ENCODE results near the gene SPATS2.

DNA sequence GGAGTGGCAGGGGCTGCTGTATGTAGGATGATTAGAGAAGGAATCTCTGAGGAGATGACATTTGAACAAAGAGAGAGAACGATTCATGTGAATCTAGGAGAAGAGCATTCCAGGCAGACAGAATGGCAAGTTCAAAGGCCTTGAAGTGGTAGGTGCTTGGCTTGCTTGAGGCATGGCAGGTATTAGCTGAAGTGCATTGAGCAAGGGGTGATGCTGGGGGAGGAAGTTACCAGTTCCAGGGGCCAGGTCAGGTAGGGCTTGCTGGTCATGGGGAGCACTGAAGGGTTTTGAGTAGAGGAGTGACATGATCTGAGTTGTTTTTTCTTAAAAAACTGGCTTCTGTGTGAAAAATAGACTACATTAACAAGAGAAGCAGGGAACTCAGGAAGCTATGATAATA, 71.8 kb downstream of the SPATS2 start:
- TF ChIP-seq, protein P1, sequence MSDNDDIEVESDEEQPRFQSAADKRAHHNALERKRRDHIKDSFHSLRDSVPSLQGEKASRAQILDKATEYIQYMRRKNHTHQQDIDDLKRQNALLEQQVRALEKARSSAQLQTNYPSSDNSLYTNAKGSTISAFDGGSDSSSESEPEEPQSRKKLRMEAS (IDR thresholded peaks at IDR 0.05), result no peak
- TF ChIP-seq NFIC (IDR thresholded peaks at IDR 0.05) (no peak), YY1 (IDR thresholded peaks at IDR 0.05; ENCODE audit: low read depth) (no peak), EP300 (IDR thresholded peaks at IDR 0.05; ENCODE audit: borderline replicate concordance) (no peak), FOXM1 (IDR thresholded peaks at IDR 0.05; ENCODE audit: borderline replicate concordance, low read depth) (no peak), TAF1 (IDR thresholded peaks at IDR 0.05; ENCODE audit: low read depth) (no peak), RAD21 (IDR thresholded peaks at IDR 0.05; ENCODE audit: low read depth) (no peak), CREB1 (IDR thresholded peaks at IDR 0.05; ENCODE audit: low read depth) (no peak), CEBPB (IDR thresholded peaks at IDR 0.05) (no peak), EGR1 (IDR thresholded peaks at IDR 0.05) (no peak)
- TF ChIP-seq, protein P2, sequence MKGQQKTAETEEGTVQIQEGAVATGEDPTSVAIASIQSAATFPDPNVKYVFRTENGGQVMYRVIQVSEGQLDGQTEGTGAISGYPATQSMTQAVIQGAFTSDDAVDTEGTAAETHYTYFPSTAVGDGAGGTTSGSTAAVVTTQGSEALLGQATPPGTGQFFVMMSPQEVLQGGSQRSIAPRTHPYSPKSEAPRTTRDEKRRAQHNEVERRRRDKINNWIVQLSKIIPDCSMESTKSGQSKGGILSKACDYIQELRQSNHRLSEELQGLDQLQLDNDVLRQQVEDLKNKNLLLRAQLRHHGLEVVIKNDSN (IDR thresholded peaks at IDR 0.05), result no peak
- TF ChIP-seq, protein P3, sequence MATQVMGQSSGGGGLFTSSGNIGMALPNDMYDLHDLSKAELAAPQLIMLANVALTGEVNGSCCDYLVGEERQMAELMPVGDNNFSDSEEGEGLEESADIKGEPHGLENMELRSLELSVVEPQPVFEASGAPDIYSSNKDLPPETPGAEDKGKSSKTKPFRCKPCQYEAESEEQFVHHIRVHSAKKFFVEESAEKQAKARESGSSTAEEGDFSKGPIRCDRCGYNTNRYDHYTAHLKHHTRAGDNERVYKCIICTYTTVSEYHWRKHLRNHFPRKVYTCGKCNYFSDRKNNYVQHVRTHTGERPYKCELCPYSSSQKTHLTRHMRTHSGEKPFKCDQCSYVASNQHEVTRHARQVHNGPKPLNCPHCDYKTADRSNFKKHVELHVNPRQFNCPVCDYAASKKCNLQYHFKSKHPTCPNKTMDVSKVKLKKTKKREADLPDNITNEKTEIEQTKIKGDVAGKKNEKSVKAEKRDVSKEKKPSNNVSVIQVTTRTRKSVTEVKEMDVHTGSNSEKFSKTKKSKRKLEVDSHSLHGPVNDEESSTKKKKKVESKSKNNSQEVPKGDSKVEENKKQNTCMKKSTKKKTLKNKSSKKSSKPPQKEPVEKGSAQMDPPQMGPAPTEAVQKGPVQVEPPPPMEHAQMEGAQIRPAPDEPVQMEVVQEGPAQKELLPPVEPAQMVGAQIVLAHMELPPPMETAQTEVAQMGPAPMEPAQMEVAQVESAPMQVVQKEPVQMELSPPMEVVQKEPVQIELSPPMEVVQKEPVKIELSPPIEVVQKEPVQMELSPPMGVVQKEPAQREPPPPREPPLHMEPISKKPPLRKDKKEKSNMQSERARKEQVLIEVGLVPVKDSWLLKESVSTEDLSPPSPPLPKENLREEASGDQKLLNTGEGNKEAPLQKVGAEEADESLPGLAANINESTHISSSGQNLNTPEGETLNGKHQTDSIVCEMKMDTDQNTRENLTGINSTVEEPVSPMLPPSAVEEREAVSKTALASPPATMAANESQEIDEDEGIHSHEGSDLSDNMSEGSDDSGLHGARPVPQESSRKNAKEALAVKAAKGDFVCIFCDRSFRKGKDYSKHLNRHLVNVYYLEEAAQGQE (IDR thresholded peaks at IDR 0.05; ENCODE audit: low read depth), result no peak

All from Ishikawa (cell line).